ENCODE data around the gene SERAC1.

The SERAC1 gene

GRCh38 chr6:158072083-158072721 is 95.9 kb downstream of the SERAC1 start:
- Histone ChIP-seq H3K23ac (ENCODE audit: low read length) (no peak overlapping the region), H3K4me1 (ENCODE audit: control insufficient read depth, low read depth, low read length) (no peaks in the 10 kb centered on the region), H3K27me3 (ENCODE audit: insufficient read depth, low read length, poor library complexity) (no peaks in the 10 kb centered on the region), H3K18ac (ENCODE audit: low read length) (no peak overlapping the region), H3K36me3 (ENCODE audit: control insufficient read depth, insufficient read depth, low read length) (peaks cover 2% of the 10 kb centered on the region), H3K27ac (ENCODE audit: low read depth, low read length) (no peak overlapping the region), H4K8ac (ENCODE audit: low read depth, low read length) (no peak overlapping the region), H3K79me2 (ENCODE audit: control insufficient read depth, insufficient read depth, low read length) (no peaks in the 10 kb centered on the region), H3K79me1 (ENCODE audit: low read length) (no peaks in the 10 kb centered on the region), H2BK120ac (ENCODE audit: low read depth, low read length) (no peak overlapping the region), H2BK15ac (replicated peaks; ENCODE audit: low read depth) (no peak overlapping the region), H3K4ac (ENCODE audit: low read depth, low read length) (no peak overlapping the region), H4K5ac (ENCODE audit: low read length) (no peak overlapping the region), H2BK5ac (ENCODE audit: low read length) (no peak overlapping the region), H2AK5ac (ENCODE audit: low read length) (no peak overlapping the region), H3K9ac (ENCODE audit: low read length) (no peak overlapping the region), H3K56ac (ENCODE audit: low read length) (no peak overlapping the region), H3K4me2 (ENCODE audit: low read length) (no peak overlapping the region), H3K4me3 (ENCODE audit: low read length) (no peak overlapping the region)
- DNase-seq = peak; percentile 72
- WGBS (ENCODE audit: extremely low coverage, insufficient coverage, low lambda C conversion rate) = no CpG with 5 or more reads among the region's 16 CpGs

- H3K18ac ChIP-seq (ENCODE audit: low read length) = no peak overlapping the region
- no peak overlapping the region for H3K27ac ChIP-seq (ENCODE audit: low read depth, low read length)
These were observed 96.7 kb downstream of the SERAC1 start for GRCh38 chr6:158071121-158072082.

GRCh38 chr6:158070513-158070912 is 97.5 kb downstream of the SERAC1 start:
- Histone ChIP-seq H3K23ac (ENCODE audit: low read length) (no peak overlapping the region), H3K9ac (ENCODE audit: low read length) (no peak overlapping the region), H3K56ac (ENCODE audit: low read length) (no peak overlapping the region), H4K8ac (ENCODE audit: low read depth, low read length) (no peak overlapping the region), H3K4me2 (ENCODE audit: low read length) (no peak overlapping the region), H3K36me3 (ENCODE audit: control insufficient read depth, insufficient read depth, low read length) (peaks cover 2% of the 10 kb centered on the region), H2BK120ac (ENCODE audit: low read depth, low read length) (no peak overlapping the region), H3K18ac (ENCODE audit: low read length) (no peak overlapping the region), H3K4ac (ENCODE audit: low read depth, low read length) (no peak overlapping the region), H3K27me3 (ENCODE audit: insufficient read depth, low read length, poor library complexity) (no peaks in the 10 kb centered on the region), H4K5ac (ENCODE audit: low read length) (no peak overlapping the region), H2AK5ac (ENCODE audit: low read length) (no peak overlapping the region), H3K79me1 (ENCODE audit: low read length) (no peaks in the 10 kb centered on the region), H2BK15ac (replicated peaks; ENCODE audit: low read depth) (no peak overlapping the region), H3K4me3 (ENCODE audit: low read length) (no peak overlapping the region), H2BK5ac (ENCODE audit: low read length) (no peak overlapping the region), H3K27ac (ENCODE audit: low read depth, low read length) (no peak overlapping the region), H3K79me2 (ENCODE audit: control insufficient read depth, insufficient read depth, low read length) (no peaks in the 10 kb centered on the region), H3K4me1 (ENCODE audit: control insufficient read depth, low read depth, low read length) (no peaks in the 10 kb centered on the region)
- DNase-seq = no peak
- WGBS (ENCODE audit: extremely low coverage, insufficient coverage, low lambda C conversion rate) = no CpG with 5 or more reads among the region's 10 CpGs

More at GRCh38 chr6:158071121-158072082, 96.7 kb downstream of the SERAC1 start:
- peaks cover 2% of the 10 kb centered on the region for H3K36me3 ChIP-seq (ENCODE audit: control insufficient read depth, insufficient read depth, low read length)
- no CpG with 5 or more reads among the region's 34 CpGs for whole genome bisulfite sequencing (ENCODE audit: extremely low coverage, insufficient coverage, low lambda C conversion rate)
- peak overlapping the region; percentile 15 for H3K23ac ChIP-seq (ENCODE audit: low read length)
- no peak overlapping the region for H4K8ac ChIP-seq (ENCODE audit: low read depth, low read length)
- no peak overlapping the region for H3K9ac ChIP-seq (ENCODE audit: low read length)
- no peak overlapping the region for H2BK5ac ChIP-seq (ENCODE audit: low read length)
- no peak overlapping the region for H3K4me2 ChIP-seq (ENCODE audit: low read length)
- no peak overlapping the region for H3K4me3 ChIP-seq (ENCODE audit: low read length)
- no peak overlapping the region for H2AK5ac ChIP-seq (ENCODE audit: low read length)
- no peaks in the 10 kb centered on the region for H3K27me3 ChIP-seq (ENCODE audit: insufficient read depth, low read length, poor library complexity)
- H3K4me1 ChIP-seq (ENCODE audit: control insufficient read depth, low read depth, low read length) = no peaks in the 10 kb centered on the region
- DNase-seq = peak; percentile 5
- H3K56ac ChIP-seq (ENCODE audit: low read length) = no peak overlapping the region
- H2BK120ac ChIP-seq (ENCODE audit: low read depth, low read length) = no peak overlapping the region
- no peak overlapping the region for H2BK15ac ChIP-seq (replicated peaks; ENCODE audit: low read depth)
- H4K5ac ChIP-seq (ENCODE audit: low read length) = no peak overlapping the region
- no peaks in the 10 kb centered on the region for H3K79me1 ChIP-seq (ENCODE audit: low read length)
- H3K79me2 ChIP-seq (ENCODE audit: control insufficient read depth, insufficient read depth, low read length) = no peaks in the 10 kb centered on the region
- no peak overlapping the region for H3K4ac ChIP-seq (ENCODE audit: low read depth, low read length)

GRCh38 chr6:158069800-158070195 is 98.3 kb downstream of the SERAC1 start:
- DNase-seq = no peak
- Histone ChIP-seq H2BK15ac (replicated peaks; ENCODE audit: low read depth) (no peak overlapping the region), H3K56ac (ENCODE audit: low read length) (no peak overlapping the region), H3K9ac (ENCODE audit: low read length) (no peak overlapping the region), H4K5ac (ENCODE audit: low read length) (no peak overlapping the region), H3K27me3 (ENCODE audit: insufficient read depth, low read length, poor library complexity) (no peaks in the 10 kb centered on the region), H2AK5ac (ENCODE audit: low read length) (no peak overlapping the region), H4K8ac (ENCODE audit: low read depth, low read length) (no peak overlapping the region), H3K4ac (ENCODE audit: low read depth, low read length) (no peak overlapping the region), H2BK120ac (ENCODE audit: low read depth, low read length) (no peak overlapping the region), H3K18ac (ENCODE audit: low read length) (no peak overlapping the region), H2BK5ac (ENCODE audit: low read length) (no peak overlapping the region), H3K4me3 (ENCODE audit: low read length) (no peak overlapping the region), H3K4me1 (ENCODE audit: control insufficient read depth, low read depth, low read length) (no peaks in the 10 kb centered on the region), H3K79me2 (ENCODE audit: control insufficient read depth, insufficient read depth, low read length) (no peaks in the 10 kb centered on the region), H3K79me1 (ENCODE audit: low read length) (no peaks in the 10 kb centered on the region), H3K23ac (ENCODE audit: low read length) (no peak overlapping the region), H3K27ac (ENCODE audit: low read depth, low read length) (no peak overlapping the region), H3K4me2 (ENCODE audit: low read length) (no peak overlapping the region), H3K36me3 (ENCODE audit: control insufficient read depth, insufficient read depth, low read length) (peaks cover 2% of the 10 kb centered on the region)
- WGBS (ENCODE audit: extremely low coverage, insufficient coverage, low lambda C conversion rate) = no CpG with 5 or more reads among the region's 6 CpGs

GRCh38 chr6:158068893-158069799 is 98.9 kb downstream of the SERAC1 start:
- H3K9ac ChIP-seq (ENCODE audit: low read length) = no peak overlapping the region
- H3K56ac ChIP-seq (ENCODE audit: low read length) = no peak overlapping the region
- no peak overlapping the region for H3K18ac ChIP-seq (ENCODE audit: low read length)
- no peak overlapping the region for H2BK15ac ChIP-seq (replicated peaks; ENCODE audit: low read depth)
- H3K4me2 ChIP-seq (ENCODE audit: low read length) = no peak overlapping the region
- no peak overlapping the region for H2BK120ac ChIP-seq (ENCODE audit: low read depth, low read length)
- DNase-seq = peak; percentile 46
- no peak overlapping the region for H4K5ac ChIP-seq (ENCODE audit: low read length)
- H3K27ac ChIP-seq (ENCODE audit: low read depth, low read length) = no peak overlapping the region
- no peak overlapping the region for H3K4ac ChIP-seq (ENCODE audit: low read depth, low read length)
- H3K36me3 ChIP-seq (ENCODE audit: control insufficient read depth, insufficient read depth, low read length) = peaks cover 2% of the 10 kb centered on the region
- WGBS (ENCODE audit: extremely low coverage, insufficient coverage, low lambda C conversion rate) = no CpG with 5 or more reads among the region's 14 CpGs
- H2BK5ac ChIP-seq (ENCODE audit: low read length) = no peak overlapping the region
- H3K27me3 ChIP-seq (ENCODE audit: insufficient read depth, low read length, poor library complexity) = no peaks in the 10 kb centered on the region
- no peak overlapping the region for H2AK5ac ChIP-seq (ENCODE audit: low read length)
- no peaks in the 10 kb centered on the region for H3K79me1 ChIP-seq (ENCODE audit: low read length)
- H3K4me1 ChIP-seq (ENCODE audit: control insufficient read depth, low read depth, low read length) = no peaks in the 10 kb centered on the region
- no peak overlapping the region for H3K4me3 ChIP-seq (ENCODE audit: low read length)
- no peak overlapping the region for H3K23ac ChIP-seq (ENCODE audit: low read length)
- H3K79me2 ChIP-seq (ENCODE audit: control insufficient read depth, insufficient read depth, low read length) = no peaks in the 10 kb centered on the region
- H4K8ac ChIP-seq (ENCODE audit: low read depth, low read length) = no peak overlapping the region

Measured in mesendoderm (in vitro differentiated cells).